ENCODE results near the gene RXRA. TPM values are rescaled to one million over a fixed set of nuclear protein-coding genes. Genes with fewer than 3 reads are reported as not detected.

The RXRA gene
- total RNA-seq, 2 donors from 2014 or later, result 45.4 to 58.1 TPM

GRCh38 chr9:134320868-134321471 lies 5.3 kb upstream of the RXRA start:
- no peak overlapping the region for H3K4me3 ChIP-seq
- no peaks in the 10 kb centered on the region for H3K27me3 ChIP-seq (replicated peaks; ENCODE audit: insufficient read depth)
- TF ChIP-seq CTCF (IDR thresholded peaks at IDR 0.05), result no peak
- ATAC-seq (ENCODE audit: insufficient number of reproducible peaks, low FRiP score, low read depth) (no peak), DNase-seq (ENCODE audit: low spot score) (no peak)
- peaks cover 17 to 42% of the 10 kb centered on the region in 2 donors for H3K4me1 ChIP-seq (ENCODE audit: control insufficient read depth in 1 of 2, low read depth in 2 of 2)
- H3K27ac ChIP-seq, result no peak overlapping the region
- H3K9me3 ChIP-seq, result no peaks in the 10 kb centered on the region
- H3K36me3 ChIP-seq, result no peaks in the 10 kb centered on the region

DNA sequence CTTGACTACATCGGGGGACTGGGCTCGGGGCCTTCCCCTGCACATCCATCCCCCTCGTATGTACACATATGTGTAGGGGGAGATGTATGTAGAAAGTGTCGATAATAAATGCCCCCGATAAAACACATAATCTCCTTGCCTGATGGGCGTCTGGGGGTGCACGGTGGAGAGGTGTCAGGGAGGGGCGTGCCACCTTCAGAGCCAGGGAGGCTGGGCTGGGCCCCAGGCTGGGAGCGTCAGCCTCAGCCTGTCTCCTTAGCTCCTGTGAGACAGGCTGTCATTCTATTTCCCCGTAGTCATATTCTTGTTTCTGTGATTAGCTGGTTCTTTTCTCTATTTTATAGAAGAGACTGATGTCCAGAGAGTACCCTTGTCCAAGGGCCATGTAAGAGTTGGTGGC lies 4.7 kb upstream of the RXRA start:
- Histone ChIP-seq H3K9me3 (no peaks in the 10 kb centered on the region), H3K27me3 (replicated peaks; ENCODE audit: insufficient read depth) (no peaks in the 10 kb centered on the region), H3K36me3 (no peaks in the 10 kb centered on the region), H3K27ac (no peak overlapping the region), H3K4me3 (no peak overlapping the region), H3K4me1 (ENCODE audit: control insufficient read depth in 1 of 2, low read depth in 2 of 2) (peaks cover 15 to 37% of the 10 kb centered on the region in 2 donors)
- DNase-seq (ENCODE audit: low spot score) (no peak), ATAC-seq (ENCODE audit: insufficient number of reproducible peaks, low FRiP score, low read depth) (no peak)
- TF ChIP-seq CTCF (IDR thresholded peaks at IDR 0.05), result no peak

GRCh38 chr9:134321946-134322741 lies 4.1 kb upstream of the RXRA start:
- ATAC-seq (ENCODE audit: insufficient number of reproducible peaks, low FRiP score, low read depth) (no peak), DNase-seq (ENCODE audit: low spot score) (no peak)
- no peak for TF ChIP-seq CTCF (IDR thresholded peaks at IDR 0.05)
- Histone ChIP-seq H3K27me3 (replicated peaks; ENCODE audit: insufficient read depth) (no peaks in the 10 kb centered on the region), H3K27ac (no peak overlapping the region), H3K9me3 (no peaks in the 10 kb centered on the region), H3K4me3 (no peak overlapping the region), H3K36me3 (no peaks in the 10 kb centered on the region), H3K4me1 (ENCODE audit: control insufficient read depth in 1 of 2, low read depth in 2 of 2) (peaks cover 11 to 31% of the 10 kb centered on the region in 2 donors)

DNA sequence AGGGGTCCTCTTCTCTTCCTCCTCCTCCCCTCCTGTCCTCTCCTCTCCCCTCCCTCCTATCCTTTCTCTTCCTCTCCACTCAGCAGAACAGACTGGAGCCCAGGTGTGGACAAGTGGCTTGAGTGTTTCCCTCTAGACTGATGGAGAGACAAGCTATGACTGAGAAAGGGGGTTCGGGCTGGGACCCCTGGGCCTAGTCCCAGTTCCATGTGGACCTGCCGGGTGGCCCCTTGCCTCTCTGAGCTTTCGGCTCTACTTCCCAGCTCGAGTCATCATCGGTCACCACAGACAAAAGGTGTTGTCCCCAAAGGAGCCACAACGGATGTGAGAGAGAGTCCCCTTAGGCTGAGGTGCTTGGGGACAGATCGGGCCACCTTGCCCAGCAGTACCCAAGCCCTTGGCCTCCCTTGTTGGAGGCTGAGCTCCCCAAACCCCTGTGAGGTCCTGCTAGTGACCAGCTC lies 3.4 kb upstream of the RXRA start:
- no peak for ATAC-seq (ENCODE audit: insufficient number of reproducible peaks, low FRiP score, low read depth)
- TF ChIP-seq CTCF (IDR thresholded peaks at IDR 0.05), result no peak
- H3K4me3 ChIP-seq, result no peak overlapping the region
- no peaks in the 10 kb centered on the region for H3K27me3 ChIP-seq (replicated peaks; ENCODE audit: insufficient read depth)
- DNase-seq (ENCODE audit: low spot score), result no peak
- H3K36me3 ChIP-seq, result no peaks in the 10 kb centered on the region
- peaks cover 16 to 31% of the 10 kb centered on the region in 2 donors for H3K4me1 ChIP-seq (ENCODE audit: control insufficient read depth in 1 of 2, low read depth in 2 of 2)
- H3K27ac ChIP-seq, result peak overlapping the region; percentile 93 to 96
- H3K9me3 ChIP-seq, result no peaks in the 10 kb centered on the region

DNA sequence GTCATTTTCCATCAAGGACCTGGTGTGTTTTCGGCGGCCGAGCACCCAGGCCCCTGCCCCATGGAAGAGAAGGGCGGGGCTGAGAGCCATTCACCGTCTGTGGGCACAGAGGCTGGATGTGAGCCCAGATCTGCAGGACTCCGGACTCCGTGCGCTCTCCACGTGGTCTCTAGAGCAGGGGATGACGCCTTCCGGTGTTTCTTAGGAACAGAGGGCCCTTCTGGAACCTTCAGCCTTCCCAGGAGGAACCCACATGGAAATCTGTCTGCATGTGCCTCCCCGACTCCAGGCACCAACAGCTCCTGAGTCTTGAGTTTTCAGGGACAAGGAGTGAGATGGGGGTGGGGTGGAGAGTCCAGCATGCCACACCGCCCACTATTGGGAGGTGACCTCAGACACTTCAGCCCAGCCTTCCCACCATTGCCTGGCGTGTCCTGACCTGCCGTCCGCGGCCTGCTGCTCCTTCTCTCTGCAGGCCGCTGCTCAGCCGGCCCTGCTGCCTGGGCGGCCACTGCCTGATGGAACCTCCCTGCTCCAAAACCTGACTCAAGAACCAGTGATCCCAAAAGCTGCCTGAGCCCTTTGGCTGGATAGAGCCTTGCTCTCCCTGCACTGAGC lies 2.4 kb upstream of the RXRA start:
- no peak for TF ChIP-seq CTCF (IDR thresholded peaks at IDR 0.05)
- Histone ChIP-seq H3K4me3 (peak overlapping the region; percentile 27), H3K36me3 (no peaks in the 10 kb centered on the region), H3K9me3 (no peaks in the 10 kb centered on the region), H3K27ac (peak overlapping the region; percentile 93 to 96), H3K4me1 (ENCODE audit: control insufficient read depth in 1 of 2, low read depth in 2 of 2) (peaks cover 26 to 42% of the 10 kb centered on the region in 2 donors), H3K27me3 (replicated peaks; ENCODE audit: insufficient read depth) (no peaks in the 10 kb centered on the region)
- peak; percentile 8 for ATAC-seq (ENCODE audit: insufficient number of reproducible peaks, low FRiP score, low read depth)
- DNase-seq (ENCODE audit: low spot score), result peak; percentile 48

Data from thoracic aorta (tissue), 2 donors.